Measurements from ENCODE around the gene VAMP4.
A peak's percentile ranks its signal among the peaks of the same experiment; 100 is the strongest.
"Not testable (repeated sequence)": the region's sequence is repeated elsewhere in the genome, so short reads cannot be mapped to it uniquely, and the experiment has no call there.

Gene VAMP4

GRCh38 chr1:171693541-171693940 lies 48.3 kb downstream of the VAMP4 start:
- not testable (repeated sequence) for DNase-seq

- DNase-seq = no peak
These were observed 58.0 kb downstream of the VAMP4 start for GRCh38 chr1:171683870-171684269.

- DNase-seq = no peak
These were observed 61.5 kb downstream of the VAMP4 start for GRCh38 chr1:171680339-171680738.

GRCh38 chr1:171676823-171677222 lies 65.0 kb downstream of the VAMP4 start:
- DNase-seq = no peak

GRCh38 chr1:171674431-171675405 lies 67.1 kb downstream of the VAMP4 start:
- DNase-seq = no peak

- no peak for DNase-seq
These were observed 71.1 kb downstream of the VAMP4 start for GRCh38 chr1:171670739-171671138.

- DNase-seq = no peak
These were observed 73.5 kb downstream of the VAMP4 start for GRCh38 chr1:171668372-171668771.

GRCh38 chr1:171666114-171666769 lies 75.6 kb downstream of the VAMP4 start:
- no peak for DNase-seq

- DNase-seq = no peak
These were observed 76.9 kb downstream of the VAMP4 start for GRCh38 chr1:171664976-171665375.

- no peak for DNase-seq
These were observed 77.8 kb downstream of the VAMP4 start for GRCh38 chr1:171663854-171664575.

- no peak for DNase-seq
These were observed 78.6 kb downstream of the VAMP4 start for GRCh38 chr1:171663036-171663853.

- no peak for DNase-seq
These were observed 80.7 kb downstream of the VAMP4 start for GRCh38 chr1:171661076-171661650.

GRCh38 chr1:171656206-171656605 lies 85.7 kb downstream of the VAMP4 start:
- DNase-seq = not testable (repeated sequence)

- no peak for DNase-seq
These were observed 86.1 kb downstream of the VAMP4 start for GRCh38 chr1:171655746-171656116.

GRCh38 chr1:171654942-171655745 lies 86.7 kb downstream of the VAMP4 start:
- DNase-seq = peak; percentile 28

- DNase-seq = no peak
These were observed 87.5 kb downstream of the VAMP4 start for GRCh38 chr1:171654201-171654941.

GRCh38 chr1:171653796-171654195 lies 88.1 kb downstream of the VAMP4 start:
- DNase-seq = no peak

GRCh38 chr1:171652234-171652822 lies 89.5 kb downstream of the VAMP4 start, which contains the start of gene MYOC:
TSS of gene MYOC (minus strand) at chr1:171652688. CDS start at chr1:171652611, 77 bp downstream.
- no peak for DNase-seq
